Activated T-helper 2 cell treated with anti-CD3 and anti-CD28 coated beads, Interferon-gamma antibody, Interleukin-2, Interleukin-4, amounts not matched to agents 10 μg/mL and 5 μg/mL and 100 μg/mL, durations not matched to agents 14 hours and 24 hours and 36 hours (primary cell): ENCODE data around the gene FXYD6. TPM values are rescaled to one million over a fixed set of nuclear protein-coding genes. Genes with fewer than 3 reads are reported as not detected.

Experiments
- DNase-seq: peaks from one replicate; pipeline ENCODE4 v3.0.0; 2021; ENCODE audit warnings: low spot score
- H3K27ac Mint-ChIP-seq: one replicate; pipeline ENCODE4 v1.8.0; 2021; ENCODE audit warnings: mixed read lengths
- H3K27me3 Mint-ChIP-seq: one replicate; pipeline ENCODE4 v1.8.0; 2021; ENCODE audit warnings: low read depth, mixed read lengths
- H3K36me3 Mint-ChIP-seq: one replicate; pipeline ENCODE4 v1.8.0; 2021; ENCODE audit warnings: low read depth, mixed read lengths
- H3K4me1 Mint-ChIP-seq: one replicate; pipeline ENCODE4 v1.8.0; 2021; ENCODE audit warnings: low read depth, mixed read lengths
- H3K4me3 Mint-ChIP-seq: one replicate; pipeline ENCODE4 v1.8.0; 2021; ENCODE audit warnings: low read depth, mild to moderate bottlenecking, moderate library complexity, mixed read lengths
- H3K9me3 Mint-ChIP-seq: one replicate; pipeline ENCODE4 v1.8.0; 2021; ENCODE audit warnings: mixed read lengths
- intact Hi-C: fragments of 100-400 bp; cut with micrococcal nuclease; formaldehyde crosslinking; loops from one replicate; pipeline ENCODE4 v1.15.1; 2023
- total RNA-seq: library from RNA; stranded (reverse); gene quantifications from 2 replicates; pipeline ENCODE4 v1.2.3, GENCODE V29; 2022

The FXYD6 gene
- total RNA-seq, 1 donor from 2014 or later = 0.11 TPM

DNA sequence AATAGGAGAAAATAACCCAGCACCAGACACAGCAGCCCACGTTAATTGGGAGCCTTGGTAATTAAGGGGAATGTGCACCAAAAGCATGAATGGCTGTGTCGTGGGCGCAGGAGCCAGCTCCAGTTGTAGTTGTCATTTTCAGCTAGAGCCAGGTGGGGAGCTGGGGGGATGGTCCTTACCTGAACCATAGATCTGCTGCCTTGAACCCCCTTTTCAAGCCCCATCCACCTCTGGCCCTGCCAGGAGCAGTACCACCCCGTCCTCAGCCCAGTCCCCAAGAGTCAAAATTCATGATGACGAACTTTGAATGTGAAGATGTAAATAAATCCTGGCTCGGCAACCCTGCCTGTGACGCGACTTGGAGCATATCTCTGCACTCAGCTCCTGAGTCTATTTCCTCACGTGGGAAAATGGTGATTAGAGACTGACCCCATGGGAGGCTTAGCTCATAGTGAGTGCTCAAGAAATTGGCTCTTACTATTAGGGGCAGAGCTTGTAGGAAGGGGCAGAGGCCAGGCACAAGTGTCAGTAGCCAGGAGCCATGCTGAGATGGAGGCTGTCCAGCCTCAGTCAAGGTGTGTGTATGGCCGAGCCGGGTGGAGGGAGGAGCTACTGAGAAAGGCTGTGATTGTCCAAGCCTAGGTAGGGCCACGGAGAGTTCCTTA, 794 bp upstream of the FXYD6 start:
- Mint-ChIP-seq H3K36me3 (no peaks in the 10 kb centered on the region), H3K27me3 (peaks cover 71% of the 10 kb centered on the region), H3K4me3 (peak overlapping the region; percentile 53), H3K27ac (no peak overlapping the region), H3K9me3 (no peaks in the 10 kb centered on the region), H3K4me1 (peaks cover 13% of the 10 kb centered on the region)
- intact Hi-C loops = no loop called here
- no peak for DNase-seq

DNA sequence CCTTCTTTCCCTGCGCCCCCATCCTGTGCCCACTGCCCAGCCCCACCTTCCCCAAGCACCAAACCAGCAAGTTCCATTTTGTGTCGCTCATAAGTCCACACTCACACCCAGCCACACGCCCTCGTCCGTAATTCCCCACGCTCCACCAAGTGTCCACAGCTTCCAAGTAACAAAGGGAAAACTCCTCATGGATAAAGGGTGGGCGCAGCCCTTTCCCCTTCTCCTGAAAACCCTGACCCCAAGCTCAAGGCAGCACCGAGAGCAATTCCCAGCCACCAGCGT, 458 bp downstream of the FXYD6 start:
- Mint-ChIP-seq H3K4me3 (peak overlapping the region; percentile 79), H3K4me1 (peaks cover 13% of the 10 kb centered on the region), H3K9me3 (no peaks in the 10 kb centered on the region), H3K27ac (no peak overlapping the region), H3K27me3 (peaks cover 68% of the 10 kb centered on the region), H3K36me3 (no peaks in the 10 kb centered on the region)
- intact Hi-C loops = no loop called here
- DNase-seq = no peak

DNA sequence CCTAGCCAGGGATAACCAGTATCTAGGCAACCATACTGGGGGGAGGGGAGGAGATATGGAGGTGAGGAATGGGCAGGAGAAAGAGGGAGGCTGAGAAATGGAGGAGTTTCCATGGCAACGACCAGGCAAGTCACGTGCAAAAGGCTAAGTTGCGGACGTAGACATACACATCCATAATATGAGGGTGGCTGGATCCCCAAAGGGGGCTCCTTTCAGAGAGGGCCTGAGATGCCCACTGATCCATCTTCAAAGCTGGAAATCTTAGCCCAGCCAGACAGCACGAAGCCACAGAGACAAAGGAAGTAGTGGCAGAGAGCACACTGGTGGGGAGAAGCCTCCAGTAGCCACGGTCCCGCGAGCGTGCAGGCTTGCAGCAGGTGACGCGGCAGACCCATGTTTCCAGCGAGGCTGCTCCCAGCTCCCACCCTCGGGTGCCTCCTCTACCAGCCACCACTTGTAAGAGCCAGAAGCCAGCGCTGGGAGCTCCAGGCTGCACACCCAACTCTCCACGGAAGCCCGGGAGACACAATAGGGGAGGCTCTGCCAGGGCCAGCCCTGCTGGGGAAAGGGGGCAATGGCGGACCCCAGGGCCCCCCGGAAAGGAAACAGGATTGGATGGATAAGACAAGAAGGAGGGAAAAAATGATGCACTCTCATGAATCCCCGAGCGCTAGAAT, 938 bp downstream of the FXYD6 start:
- Mint-ChIP-seq H3K4me1 (peaks cover 13% of the 10 kb centered on the region), H3K36me3 (no peaks in the 10 kb centered on the region), H3K27ac (no peak overlapping the region), H3K4me3 (peak overlapping the region; percentile 79), H3K27me3 (peaks cover 63% of the 10 kb centered on the region), H3K9me3 (no peaks in the 10 kb centered on the region)
- DNase-seq = no peak
- intact Hi-C loops = no loop called here

- Mint-ChIP-seq H3K27ac (no peak overlapping the region), H3K27me3 (peaks cover 58% of the 10 kb centered on the region), H3K4me3 (no peak overlapping the region), H3K4me1 (peaks cover 13% of the 10 kb centered on the region), H3K36me3 (no peaks in the 10 kb centered on the region), H3K9me3 (no peaks in the 10 kb centered on the region)
- intact Hi-C loops = no loop called here
- no peak for DNase-seq
These were observed 1.5 kb downstream of the FXYD6 start for GRCh38 chr11:117874910-117875381.

DNA sequence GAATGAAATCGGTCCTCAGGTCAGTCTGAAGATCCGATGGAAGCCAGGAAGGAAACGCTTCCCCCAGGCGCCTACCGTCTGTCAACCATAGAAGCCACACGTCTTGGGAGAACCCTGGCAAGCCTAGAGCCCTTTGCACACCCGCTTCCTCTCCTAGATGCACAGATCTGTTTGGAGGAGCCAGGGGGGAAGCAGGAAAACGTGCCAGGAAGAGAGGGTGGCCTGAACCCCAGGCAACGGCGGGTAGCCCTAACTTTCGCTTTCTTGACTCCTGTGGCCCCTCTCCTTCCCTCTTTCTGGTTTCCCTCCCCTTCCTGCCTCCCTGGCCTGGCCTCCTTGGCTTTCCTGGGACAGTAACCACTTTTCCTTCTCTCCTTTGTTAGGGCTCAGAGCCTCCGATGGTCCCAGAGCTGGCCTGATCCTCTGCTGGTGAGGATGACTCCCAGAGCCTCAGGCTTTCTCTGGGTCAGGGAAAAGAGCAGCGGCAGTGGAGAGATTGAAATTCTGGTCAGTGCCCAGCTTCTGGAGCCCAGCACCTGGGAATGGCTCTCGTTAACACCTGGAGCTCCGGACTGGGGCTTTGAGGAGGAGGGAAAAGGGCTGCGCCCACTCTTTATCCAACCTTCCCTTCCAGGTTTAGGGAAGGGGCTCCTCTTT, 2.1 kb downstream of the FXYD6 start:
- intact Hi-C loops = no loop called here
- no peak overlapping the region for H3K27ac Mint-ChIP-seq
- no peaks in the 10 kb centered on the region for H3K9me3 Mint-ChIP-seq
- peaks cover 55% of the 10 kb centered on the region for H3K27me3 Mint-ChIP-seq
- no peaks in the 10 kb centered on the region for H3K36me3 Mint-ChIP-seq
- no peak for DNase-seq
- peaks cover 15% of the 10 kb centered on the region for H3K4me1 Mint-ChIP-seq
- H3K4me3 Mint-ChIP-seq = no peak overlapping the region

GRCh38 chr11:117873828-117874125, 2.7 kb downstream of the FXYD6 start:
- intact Hi-C loops = no loop called here
- Mint-ChIP-seq H3K4me1 (peaks cover 15% of the 10 kb centered on the region), H3K27ac (no peak overlapping the region), H3K27me3 (peaks cover 51% of the 10 kb centered on the region), H3K36me3 (no peaks in the 10 kb centered on the region), H3K4me3 (no peak overlapping the region), H3K9me3 (no peaks in the 10 kb centered on the region)
- no peak for DNase-seq

- peaks cover 15% of the 10 kb centered on the region for H3K4me1 Mint-ChIP-seq
- no peak overlapping the region for H3K4me3 Mint-ChIP-seq
- H3K9me3 Mint-ChIP-seq = no peaks in the 10 kb centered on the region
- DNase-seq = no peak
- no peaks in the 10 kb centered on the region for H3K36me3 Mint-ChIP-seq
- intact Hi-C loops = no loop called here
- H3K27me3 Mint-ChIP-seq = peaks cover 46% of the 10 kb centered on the region
- no peak overlapping the region for H3K27ac Mint-ChIP-seq
These were observed 3.3 kb downstream of the FXYD6 start for GRCh38 chr11:117872975-117873827.

DNA sequence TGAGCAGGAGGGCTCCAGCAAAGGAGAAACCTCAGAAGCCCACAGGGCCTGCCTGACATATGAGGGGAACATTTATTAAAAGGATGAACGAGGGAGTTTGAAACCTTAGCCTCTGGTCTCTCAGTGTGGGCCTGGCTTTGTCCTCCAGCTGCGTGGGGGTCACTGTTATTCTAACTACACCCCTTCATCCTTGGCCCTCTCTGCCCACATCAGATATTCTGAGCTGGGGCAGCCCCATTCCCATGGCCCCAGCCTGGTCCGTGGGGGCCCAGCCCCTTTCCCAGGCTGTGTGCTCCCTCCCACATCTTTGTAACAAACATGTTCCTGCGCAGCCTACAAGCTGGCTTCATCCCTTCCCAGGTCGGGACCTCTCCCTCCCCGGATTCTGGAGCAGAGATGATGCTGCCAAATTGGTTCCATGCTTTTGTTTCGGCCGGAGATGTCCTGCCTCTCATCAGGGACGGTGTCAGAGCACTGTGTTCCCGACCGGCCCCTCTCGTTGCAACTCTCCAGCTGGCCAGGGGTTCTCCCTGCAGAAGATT, 4.0 kb downstream of the FXYD6 start:
- no peak for DNase-seq
- intact Hi-C loops = no loop called here
- Mint-ChIP-seq H3K4me3 (no peak overlapping the region), H3K36me3 (no peaks in the 10 kb centered on the region), H3K27ac (no peak overlapping the region), H3K4me1 (peaks cover 15% of the 10 kb centered on the region), H3K9me3 (no peaks in the 10 kb centered on the region), H3K27me3 (peaks cover 40% of the 10 kb centered on the region)

- Mint-ChIP-seq H3K4me3 (no peak overlapping the region), H3K4me1 (peaks cover 13% of the 10 kb centered on the region), H3K36me3 (no peaks in the 10 kb centered on the region), H3K27me3 (peaks cover 37% of the 10 kb centered on the region), H3K9me3 (no peaks in the 10 kb centered on the region), H3K27ac (no peak overlapping the region)
- no peak for DNase-seq
- intact Hi-C loops = no loop called here
These were observed 4.7 kb downstream of the FXYD6 start for GRCh38 chr11:117871784-117872183.

DNA sequence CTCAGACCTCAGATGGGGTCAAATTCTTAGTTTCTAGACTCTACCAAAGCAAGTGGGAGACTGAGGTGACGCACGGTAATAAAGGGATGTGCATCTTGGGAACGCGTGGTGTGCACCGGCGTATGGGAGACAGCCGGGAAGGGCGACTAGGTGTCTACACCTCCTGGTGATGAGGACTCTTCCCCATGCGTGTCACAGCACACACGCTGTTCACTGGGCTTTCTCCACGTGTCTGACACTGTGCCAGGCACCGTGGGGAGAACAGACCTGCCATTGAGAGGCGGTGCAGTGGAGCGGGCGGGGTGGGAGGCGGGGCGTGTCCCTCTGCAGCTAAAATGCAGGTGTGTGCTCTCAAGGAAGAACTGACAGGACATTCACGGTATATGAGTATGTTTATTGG, 5.3 kb downstream of the FXYD6 start:
- peaks cover 35% of the 10 kb centered on the region for H3K27me3 Mint-ChIP-seq

GRCh38 chr11:117870103-117870952, 6.1 kb downstream of the FXYD6 start:
- intact Hi-C loops = no loop called here
- H3K4me3 Mint-ChIP-seq = no peak overlapping the region
- no peak overlapping the region for H3K27ac Mint-ChIP-seq
- H3K36me3 Mint-ChIP-seq = no peaks in the 10 kb centered on the region
- DNase-seq = no peak
- peaks cover 27% of the 10 kb centered on the region for H3K27me3 Mint-ChIP-seq
- no peaks in the 10 kb centered on the region for H3K9me3 Mint-ChIP-seq
- H3K4me1 Mint-ChIP-seq = peaks cover 7% of the 10 kb centered on the region

More for the DNA sequence above, 5.3 kb downstream of the FXYD6 start:
- H3K9me3 Mint-ChIP-seq = no peaks in the 10 kb centered on the region
- no peak overlapping the region for H3K4me3 Mint-ChIP-seq
- H3K4me1 Mint-ChIP-seq = peaks cover 10% of the 10 kb centered on the region
- intact Hi-C loops = no loop called here
- DNase-seq = no peak
- no peak overlapping the region for H3K27ac Mint-ChIP-seq
- no peaks in the 10 kb centered on the region for H3K36me3 Mint-ChIP-seq

- DNase-seq = no peak
- intact Hi-C loops = no loop called here
- H3K9me3 Mint-ChIP-seq = no peaks in the 10 kb centered on the region
- no peaks in the 10 kb centered on the region for H3K36me3 Mint-ChIP-seq
- H3K4me3 Mint-ChIP-seq = no peak overlapping the region
- no peak overlapping the region for H3K27ac Mint-ChIP-seq
- peaks cover 3% of the 10 kb centered on the region for H3K4me1 Mint-ChIP-seq
- H3K27me3 Mint-ChIP-seq = peaks cover 22% of the 10 kb centered on the region
These were observed 6.9 kb downstream of the FXYD6 start for GRCh38 chr11:117869604-117870003.
